NT2/D1 (cell line): ENCODE measurements around the gene GMDS.

Source experiments
- DNase-seq: peaks from one replicate; pipeline ENCODE4 v3.0.0-alpha.2; 2011; ENCODE audit warnings: low read depth, low spot score
- H3K27me3 ChIP-seq: 2 replicates; pipeline ENCODE4 v1.6.0; 2011; ENCODE audit warnings: mild to moderate bottlenecking; ENCODE audit not compliant: insufficient read length, insufficient read depth
- H3K36me3 ChIP-seq: 2 replicates; pipeline ENCODE4 v1.6.1; 2011; ENCODE audit warnings: mild to moderate bottlenecking, low read length, mixed read lengths; ENCODE audit not compliant: insufficient read depth, insufficient read length
- H3K4me1 ChIP-seq: 2 replicates; pipeline ENCODE4 v1.5.1; 2011; ENCODE audit not compliant: insufficient read depth, insufficient read length
- H3K4me3 ChIP-seq: 2 replicates; pipeline ENCODE4 v1.5.1; 2011; ENCODE audit warnings: low read depth; ENCODE audit not compliant: insufficient read length
- H3K9ac ChIP-seq: 2 replicates; pipeline ENCODE4 v1.6.0; 2011; ENCODE audit warnings: low read depth; ENCODE audit not compliant: insufficient read length
- H3K9me3 ChIP-seq: 2 replicates; pipeline ENCODE4 v1.5.1; 2011; ENCODE audit warnings: mild to moderate bottlenecking, low read length; ENCODE audit not compliant: insufficient read depth
- SUZ12 ChIP-seq: IDR thresholded peaks from 2 replicates; pipeline ENCODE4 v1.6.1; 2011; ENCODE audit not compliant: insufficient read length, insufficient read depth; ENCODE audit errors: extremely low read depth
- YY1 ChIP-seq: IDR thresholded peaks from 2 replicates; pipeline ENCODE4 v1.6.1; 2011; ENCODE audit not compliant: insufficient read length, insufficient read depth
- ZNF274 ChIP-seq: IDR thresholded peaks from 2 replicates; pipeline ENCODE4 v1.6.1; 2011; ENCODE audit warnings: mild to moderate bottlenecking, low read depth, low read length

Gene GMDS

DNA sequence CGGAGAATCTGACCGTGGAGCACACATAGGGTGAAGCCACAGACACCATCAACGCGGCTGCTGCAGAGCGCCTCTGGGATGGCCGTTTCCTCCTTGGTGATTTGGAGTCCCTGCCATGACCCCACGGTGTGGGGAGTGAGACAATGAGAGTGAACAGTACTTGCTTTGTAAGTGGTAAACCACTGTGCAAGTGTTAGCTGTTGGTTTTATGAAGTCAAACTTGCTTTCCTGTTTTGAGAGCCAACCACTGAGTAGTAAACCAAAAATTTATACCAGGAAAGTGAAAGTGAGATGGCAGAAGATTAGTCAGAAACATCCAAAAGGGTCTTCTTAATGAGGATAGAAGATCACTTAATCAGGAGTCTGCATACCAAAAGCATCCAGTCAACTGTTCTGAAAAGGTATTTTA, 475.0 kb downstream of the GMDS start:
- Histone ChIP-seq H3K9me3 (no peaks in the 10 kb centered on the region), H3K36me3 (no peaks in the 10 kb centered on the region), H3K4me1 (no peaks in the 10 kb centered on the region), H3K27me3 (no peaks in the 10 kb centered on the region), H3K4me3 (no peak overlapping the region), H3K9ac (no peak overlapping the region)
- TF ChIP-seq YY1 (no peak), ZNF274 (no peak), SUZ12 (no peak)
- DNase-seq = no peak

DNA sequence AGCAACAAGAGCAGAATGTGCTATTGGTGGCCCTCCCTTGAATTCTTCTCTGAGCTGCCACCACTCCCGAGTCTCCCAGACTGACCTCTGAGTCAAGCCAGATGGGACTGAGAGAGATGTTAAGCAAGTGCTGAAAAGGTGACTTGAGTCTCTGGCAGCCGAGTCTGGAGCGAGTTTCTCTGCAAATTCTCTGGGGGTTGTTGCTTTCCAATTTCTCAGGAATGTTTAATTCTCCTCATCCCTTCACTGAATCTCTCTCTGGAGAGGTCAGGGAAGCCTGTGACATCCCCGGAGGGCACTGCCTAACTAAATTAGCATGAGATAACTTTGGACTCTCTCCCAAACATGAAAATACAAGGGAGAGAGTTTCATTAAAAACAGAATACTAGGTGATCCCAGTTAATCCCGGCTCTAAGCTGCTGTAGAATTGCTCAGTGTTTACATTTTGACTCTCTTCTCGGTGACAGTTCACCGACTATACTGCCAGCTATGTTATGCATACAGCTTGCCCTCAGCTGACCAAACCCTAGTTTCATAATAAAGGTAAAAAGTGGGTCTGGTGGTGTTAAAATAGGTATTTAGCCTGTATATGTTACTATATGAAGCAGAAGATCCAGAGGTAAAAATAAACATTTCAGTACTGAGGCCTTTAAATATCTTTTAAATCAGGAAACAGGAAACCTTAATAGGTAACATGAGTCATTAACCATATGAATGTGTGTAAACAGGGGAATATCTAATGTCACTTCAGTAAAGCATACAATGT, 477.7 kb downstream of the GMDS start:
- Histone ChIP-seq H3K9ac (no peak overlapping the region), H3K27me3 (no peaks in the 10 kb centered on the region), H3K4me3 (no peak overlapping the region), H3K9me3 (no peaks in the 10 kb centered on the region), H3K36me3 (no peaks in the 10 kb centered on the region), H3K4me1 (no peaks in the 10 kb centered on the region)
- DNase-seq = peak; percentile 3
- no peak for TF ChIP-seq ZNF274
- TF ChIP-seq SUZ12 = no peak
- TF ChIP-seq YY1 = no peak

DNA sequence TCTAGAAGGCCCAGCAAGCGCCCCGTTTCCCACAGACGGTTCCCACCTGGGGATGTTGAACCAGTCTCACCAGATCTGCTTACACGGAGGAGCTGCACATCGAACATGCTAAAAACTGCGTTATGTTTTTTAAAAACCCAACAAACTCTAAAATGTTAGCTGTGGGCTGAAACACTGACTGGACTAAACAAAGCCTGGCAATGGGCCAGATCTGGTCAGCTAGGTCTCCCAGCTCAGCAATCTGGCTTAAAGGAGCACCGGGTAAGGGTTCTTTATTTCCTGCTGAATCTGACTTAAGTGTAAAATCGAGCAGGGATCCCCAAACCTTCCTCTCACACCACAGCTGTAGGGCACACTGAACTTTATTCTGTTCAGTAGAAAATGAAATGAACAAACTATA, 478.8 kb downstream of the GMDS start:
- H3K4me1 ChIP-seq = no peaks in the 10 kb centered on the region
- H3K9me3 ChIP-seq = no peaks in the 10 kb centered on the region
- no peaks in the 10 kb centered on the region for H3K36me3 ChIP-seq
- H3K27me3 ChIP-seq = no peaks in the 10 kb centered on the region
- no peak overlapping the region for H3K9ac ChIP-seq
- H3K4me3 ChIP-seq = no peak overlapping the region
- DNase-seq = no peak
- TF ChIP-seq ZNF274 (no peak), YY1 (no peak), SUZ12 (no peak)

DNA sequence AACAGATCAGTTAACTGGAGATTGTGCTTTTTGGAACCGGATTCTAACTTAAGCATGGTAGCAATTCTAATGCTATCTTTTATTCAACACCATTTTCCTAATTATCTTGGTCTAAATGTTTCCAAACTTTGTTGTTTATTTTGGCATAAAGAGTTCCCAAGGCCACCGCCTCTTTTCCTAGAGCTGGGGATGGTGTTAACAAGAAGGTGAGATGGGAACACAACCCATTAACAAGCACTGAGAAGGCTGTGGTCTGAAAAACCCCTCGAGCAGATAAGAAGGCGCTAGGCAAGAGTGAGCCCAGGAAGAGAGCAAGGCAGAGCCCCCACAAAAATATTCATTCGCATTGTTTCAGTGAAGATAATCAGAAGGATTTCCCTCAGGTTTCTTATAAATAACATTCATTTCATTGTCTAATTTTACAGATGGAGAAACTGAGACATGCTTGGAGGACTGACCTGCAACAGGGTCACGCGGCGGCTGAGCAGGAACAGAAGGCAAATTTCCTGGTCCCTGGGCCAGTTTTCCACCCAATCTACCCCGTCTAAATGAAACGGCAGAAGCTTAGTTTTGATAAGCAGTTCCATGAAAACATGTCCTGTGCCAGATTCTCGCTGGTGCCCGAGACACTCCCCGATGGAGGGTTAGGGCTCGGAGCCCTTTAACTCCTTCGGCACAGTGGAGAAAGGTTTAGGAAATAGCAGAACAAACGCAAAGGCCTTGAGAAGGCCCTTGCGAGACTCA, 480.1 kb downstream of the GMDS start:
- H3K9me3 ChIP-seq = no peaks in the 10 kb centered on the region
- TF ChIP-seq ZNF274 (no peak), YY1 (no peak), SUZ12 (no peak)
- no peak overlapping the region for H3K4me3 ChIP-seq
- no peaks in the 10 kb centered on the region for H3K4me1 ChIP-seq
- H3K36me3 ChIP-seq = no peaks in the 10 kb centered on the region
- no peak for DNase-seq
- no peak overlapping the region for H3K9ac ChIP-seq
- H3K27me3 ChIP-seq = no peaks in the 10 kb centered on the region

DNA sequence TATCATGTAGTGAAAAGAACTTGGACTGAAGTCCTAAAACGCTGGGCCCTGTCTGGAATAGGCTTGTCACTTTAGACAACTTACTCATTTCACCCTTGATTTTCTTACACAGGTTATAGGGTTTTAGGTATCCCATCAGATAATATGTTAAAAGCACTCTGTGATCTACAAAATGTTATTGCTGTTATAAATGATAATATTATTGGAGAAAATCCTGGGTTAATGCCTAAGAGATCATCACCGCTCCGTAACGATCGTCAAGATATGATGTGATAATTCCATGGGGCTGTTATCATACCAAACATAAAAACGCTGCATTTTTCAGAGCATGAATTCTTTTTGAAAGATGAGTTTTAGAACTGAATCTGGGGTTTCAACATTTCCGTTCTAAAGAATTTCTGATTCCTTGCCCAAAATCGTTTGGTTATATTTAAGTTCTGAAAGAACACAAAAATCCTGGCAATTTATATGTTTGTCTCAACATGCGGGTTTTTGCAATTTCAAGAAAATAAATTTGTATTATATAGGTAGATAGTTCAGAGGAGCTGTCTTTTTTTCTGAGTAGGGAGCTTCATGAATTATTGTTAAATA, 480.9 kb downstream of the GMDS start:
- H3K36me3 ChIP-seq = no peaks in the 10 kb centered on the region
- H3K9me3 ChIP-seq = no peaks in the 10 kb centered on the region
- no peak overlapping the region for H3K4me3 ChIP-seq
- no peaks in the 10 kb centered on the region for H3K4me1 ChIP-seq
- DNase-seq = no peak
- TF ChIP-seq SUZ12 = no peak
- TF ChIP-seq YY1 = no peak
- TF ChIP-seq ZNF274 = no peak
- no peaks in the 10 kb centered on the region for H3K27me3 ChIP-seq
- H3K9ac ChIP-seq = no peak overlapping the region

DNA sequence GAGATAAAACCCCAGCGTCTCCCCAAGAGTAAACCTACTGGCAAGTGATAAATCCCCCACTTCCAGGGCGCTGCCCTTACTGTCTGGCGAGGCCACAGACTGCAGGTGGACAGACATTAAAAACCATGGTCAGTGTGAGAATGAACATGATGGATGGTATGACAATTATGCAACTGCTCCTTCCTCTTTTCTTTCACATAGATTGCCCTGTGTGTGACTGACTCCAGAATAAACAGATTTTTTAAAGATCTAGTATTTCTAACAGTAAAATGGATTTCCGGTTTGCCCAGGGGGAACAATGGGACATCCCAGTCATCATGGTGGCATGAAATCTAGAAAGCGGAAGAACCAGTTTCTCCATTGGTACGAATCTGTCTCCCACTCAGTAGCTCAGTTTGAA, 482.0 kb downstream of the GMDS start:
- no peak overlapping the region for H3K4me3 ChIP-seq
- no peaks in the 10 kb centered on the region for H3K27me3 ChIP-seq
- H3K36me3 ChIP-seq = no peaks in the 10 kb centered on the region
- no peak overlapping the region for H3K9ac ChIP-seq
- no peak for TF ChIP-seq YY1
- no peak for DNase-seq
- no peaks in the 10 kb centered on the region for H3K9me3 ChIP-seq
- H3K4me1 ChIP-seq = peaks cover 3% of the 10 kb centered on the region

DNA sequence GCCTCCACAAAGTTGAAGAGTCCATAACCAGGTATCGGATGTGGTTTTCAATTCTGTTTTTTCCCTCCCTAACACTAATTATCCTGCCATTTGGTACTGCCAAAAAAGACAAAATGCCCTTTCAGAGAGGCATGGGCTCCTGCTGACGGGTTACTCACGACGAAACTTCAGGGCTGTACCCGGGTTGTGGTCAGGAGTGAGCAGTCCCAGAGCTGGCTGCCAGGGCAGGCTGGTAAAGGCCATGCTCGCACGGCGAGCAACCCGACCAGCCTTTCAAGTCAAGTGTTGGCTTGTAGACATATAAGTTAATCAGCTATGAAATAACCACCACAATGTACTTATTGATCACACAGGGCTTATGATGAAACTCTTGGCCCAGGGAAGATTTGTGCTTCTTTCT, 483.2 kb downstream of the GMDS start:
- no peak overlapping the region for H3K9ac ChIP-seq
- H3K27me3 ChIP-seq = no peaks in the 10 kb centered on the region
- no peak for DNase-seq

More for the DNA sequence above, 483.2 kb downstream of the GMDS start:
- no peaks in the 10 kb centered on the region for H3K9me3 ChIP-seq
- no peak overlapping the region for H3K4me3 ChIP-seq
- peaks cover 4% of the 10 kb centered on the region for H3K4me1 ChIP-seq
- TF ChIP-seq SUZ12 = no peak
- no peak for TF ChIP-seq YY1
- TF ChIP-seq ZNF274 = no peak
- no peaks in the 10 kb centered on the region for H3K36me3 ChIP-seq
